ENCODE measurements around the gene RAB28. TPM values are rescaled to one million over a fixed set of nuclear protein-coding genes. Genes with fewer than 3 reads are reported as not detected.

RAB28 gene
- total RNA-seq, 4 donors from 2014 or later: 9.7 to 32.6 (median 21.2) TPM

- Histone ChIP-seq H3K27ac (no peak overlapping the region), H3K4me1 (no peaks in the 10 kb centered on the region), H3K9me3 (peaks cover 0 to 5% of the 10 kb centered on the region in 2 donors), H3K4me3 (no peak overlapping the region), H3K27me3 (peaks cover 25 to 94% of the 10 kb centered on the region in 2 donors), H3K36me3 (no peaks in the 10 kb centered on the region)
- intact Hi-C loops (cut with DNase I; ENCODE audit: low total_unique reads): no loop called here
- no peak for DNase-seq
- TF ChIP-seq CTCF (IDR thresholded peaks at IDR 0.05) (no peak), POLR2A (IDR thresholded peaks at IDR 0.05) (no peak)
Observed at GRCh38 chr4:13525606-13526281, 41.6 kb upstream of the RAB28 start.

- H3K36me3 ChIP-seq: no peaks in the 10 kb centered on the region
- intact Hi-C loops (cut with DNase I; ENCODE audit: low total_unique reads): no loop called here
- no peaks in the 10 kb centered on the region for H3K4me1 ChIP-seq
- peaks cover 0 to 5% of the 10 kb centered on the region in 2 donors for H3K9me3 ChIP-seq
- peaks cover 21 to 95% of the 10 kb centered on the region in 2 donors for H3K27me3 ChIP-seq
- no peak overlapping the region for H3K27ac ChIP-seq
- no peak for TF ChIP-seq CTCF (IDR thresholded peaks at IDR 0.05)
- no peak for TF ChIP-seq POLR2A (IDR thresholded peaks at IDR 0.05)
- H3K4me3 ChIP-seq: no peak overlapping the region
- DNase-seq: no peak
Observed at GRCh38 chr4:13524504-13525243, 40.5 kb upstream of the RAB28 start.

DNA sequence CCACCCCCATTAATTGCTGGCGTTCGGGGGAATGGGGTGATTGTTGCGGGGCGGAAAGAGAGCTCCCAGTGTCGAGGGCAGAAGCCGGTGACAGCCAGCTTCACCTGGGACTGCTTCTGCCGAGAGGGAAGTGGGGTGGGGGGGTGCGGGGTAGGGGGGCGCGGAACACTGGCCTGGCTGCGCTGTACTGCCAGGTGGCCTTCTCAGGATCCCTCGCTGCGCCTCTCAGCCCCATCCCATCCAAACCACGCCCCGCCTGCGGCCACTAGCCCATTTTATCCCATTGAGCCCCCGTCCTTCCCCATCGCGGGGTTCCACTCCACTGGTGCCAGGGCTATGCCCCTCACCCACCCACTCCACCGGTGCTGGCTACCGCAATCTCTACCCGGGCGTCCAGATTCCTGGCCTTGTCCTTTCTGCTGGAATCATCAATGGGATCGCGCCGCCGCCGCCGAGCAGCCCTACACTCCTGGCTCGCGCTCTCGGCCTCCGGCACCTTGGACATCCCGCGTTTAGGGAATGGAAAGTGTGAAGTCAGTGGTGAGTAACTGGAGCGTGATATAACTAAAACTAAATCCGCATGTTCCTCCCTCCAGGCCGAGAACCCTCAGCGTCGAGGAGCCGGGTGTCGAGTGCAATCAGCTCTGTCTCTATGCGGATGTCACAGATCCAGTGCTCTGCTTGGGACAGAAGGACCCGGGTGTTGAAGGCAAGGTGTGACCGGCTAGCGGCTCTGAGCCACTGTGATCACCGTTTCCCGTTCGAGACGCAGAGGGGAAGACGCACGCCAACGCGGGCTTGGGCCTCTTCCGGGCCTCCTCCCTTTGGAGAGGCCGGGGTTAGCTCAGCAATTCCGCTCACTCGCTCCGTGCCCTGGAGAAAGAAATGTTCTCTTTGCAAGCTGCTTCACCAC, 39.7 kb upstream of the RAB28 start:
- intact Hi-C loops (cut with DNase I; ENCODE audit: low total_unique reads): no loop called here
- no peak for TF ChIP-seq CTCF (IDR thresholded peaks at IDR 0.05)
- TF ChIP-seq POLR2A (IDR thresholded peaks at IDR 0.05): no peak
- H3K27ac ChIP-seq: no peak overlapping the region
- DNase-seq: no peak
- H3K4me3 ChIP-seq: no peak overlapping the region
- H3K4me1 ChIP-seq: no peaks in the 10 kb centered on the region
- no peaks in the 10 kb centered on the region for H3K36me3 ChIP-seq
- H3K27me3 ChIP-seq: peaks cover 14 to 87% of the 10 kb centered on the region in 2 donors
- H3K9me3 ChIP-seq: peaks cover 0 to 5% of the 10 kb centered on the region in 2 donors

DNA sequence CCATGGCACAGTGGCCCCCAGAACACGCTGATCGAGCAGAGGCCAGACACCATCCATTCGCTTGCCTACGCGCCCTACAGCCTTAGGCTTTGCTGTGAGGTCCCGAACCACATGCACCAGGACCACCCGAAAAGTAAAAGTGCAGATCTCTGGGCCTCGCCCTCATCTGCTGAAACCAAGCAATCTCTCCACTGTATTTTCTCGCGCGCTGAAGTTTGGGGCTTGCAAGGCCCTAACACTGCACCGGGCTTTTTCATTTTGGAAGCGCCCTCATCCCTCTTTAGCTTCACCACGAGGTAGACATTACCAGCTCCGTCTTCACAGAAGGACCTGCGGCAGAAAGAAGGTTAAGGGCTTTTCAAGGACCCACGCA, 39.0 kb upstream of the RAB28 start:
- no peaks in the 10 kb centered on the region for H3K4me1 ChIP-seq
- no peak overlapping the region for H3K4me3 ChIP-seq
- TF ChIP-seq CTCF (IDR thresholded peaks at IDR 0.05) (no peak), POLR2A (IDR thresholded peaks at IDR 0.05) (no peak)
- no peak for DNase-seq
- peaks cover 8 to 80% of the 10 kb centered on the region in 2 donors for H3K27me3 ChIP-seq
- H3K36me3 ChIP-seq: no peaks in the 10 kb centered on the region
- H3K27ac ChIP-seq: no peak overlapping the region
- intact Hi-C loops (cut with DNase I; ENCODE audit: low total_unique reads): no loop called here
- peaks cover 0 to 5% of the 10 kb centered on the region in 2 donors for H3K9me3 ChIP-seq

Data from uterus (tissue), 4 donors.